GM19455 (cell line): ENCODE results near the gene ADSL.
"Not testable (repeated sequence)": the region's sequence is repeated elsewhere in the genome, so short reads cannot be mapped to it uniquely, and the experiment has no call there.

Experiments used
- ATAC-seq: cut with Tn5 transposase; IDR thresholded peaks from one replicate; pipeline ENCODE4 v1.9.1; 2021; ENCODE audit not compliant: unreplicated experiment

The ADSL gene

GRCh38 chr22:40346185-40347118, at the start of gene ADSL:
ADSL (plus strand) TSS chr22:40346500; CDS start chr22:40346559, 59 bp downstream.
- peak; percentile 84 for ATAC-seq

- no peak for ATAC-seq
Measured at GRCh38 chr22:40300316-40300715, 46.0 kb upstream of the ADSL start.

GRCh38 chr22:40300884-40301672, 45.2 kb upstream of the ADSL start:
- ATAC-seq = no peak

GRCh38 chr22:40302149-40302548, 44.2 kb upstream of the ADSL start:
- ATAC-seq = no peak

- no peak for ATAC-seq
Measured at GRCh38 chr22:40305625-40306024, 40.7 kb upstream of the ADSL start.

GRCh38 chr22:40308999-40309573, 37.2 kb upstream of the ADSL start:
- no peak for ATAC-seq

- ATAC-seq = no peak
Measured at GRCh38 chr22:40309631-40310030, 36.7 kb upstream of the ADSL start.

GRCh38 chr22:40310081-40310767, 36.1 kb upstream of the ADSL start:
- ATAC-seq = no peak

GRCh38 chr22:40310768-40311120, 35.6 kb upstream of the ADSL start:
- ATAC-seq = no peak

- ATAC-seq = not testable (repeated sequence)
Measured at GRCh38 chr22:40311646-40312045, 34.7 kb upstream of the ADSL start.

GRCh38 chr22:40312050-40312449, 34.2 kb upstream of the ADSL start:
- ATAC-seq = no peak

GRCh38 chr22:40313007-40313406, 33.3 kb upstream of the ADSL start:
- ATAC-seq = no peak

- ATAC-seq = no peak
Measured at GRCh38 chr22:40314041-40314440, 32.3 kb upstream of the ADSL start.

GRCh38 chr22:40320687-40321086, 25.6 kb upstream of the ADSL start:
- no peak for ATAC-seq

- ATAC-seq = no peak
Measured at GRCh38 chr22:40322021-40322420, 24.3 kb upstream of the ADSL start.

GRCh38 chr22:40322818-40323447, 23.4 kb upstream of the ADSL start:
- no peak for ATAC-seq

GRCh38 chr22:40323681-40324171, 22.6 kb upstream of the ADSL start:
- ATAC-seq = no peak

- ATAC-seq = no peak
Measured at GRCh38 chr22:40324468-40325305, 21.6 kb upstream of the ADSL start.

GRCh38 chr22:40325315-40325714, 21.0 kb upstream of the ADSL start:
- no peak for ATAC-seq
